Stimulated activated CD4-positive, alpha-beta T cell treated with anti-CD3 and anti-CD28 coated beads, Interleukin-4, amount 100 ng/mL, for 48 hours (primary cell): ENCODE measurements around the gene SDF2L1.
"Not testable (repeated sequence)": the region's sequence is repeated elsewhere in the genome, so short reads cannot be mapped to it uniquely, and the experiment has no call there.

ENCODE experiments used
- DNase-seq, 2 donors: peaks; one replicate each; pipeline ENCODE4 v3.0.0-alpha.2; 2020; ENCODE audit warnings: low read depth in 2 of 2

The SDF2L1 gene

GRCh38 chr22:21636629-21637218, 5.4 kb upstream of the SDF2L1 start:
- DNase-seq: no peak

GRCh38 chr22:21637450-21637849, 4.7 kb upstream of the SDF2L1 start:
- not testable (repeated sequence) for DNase-seq

DNA sequence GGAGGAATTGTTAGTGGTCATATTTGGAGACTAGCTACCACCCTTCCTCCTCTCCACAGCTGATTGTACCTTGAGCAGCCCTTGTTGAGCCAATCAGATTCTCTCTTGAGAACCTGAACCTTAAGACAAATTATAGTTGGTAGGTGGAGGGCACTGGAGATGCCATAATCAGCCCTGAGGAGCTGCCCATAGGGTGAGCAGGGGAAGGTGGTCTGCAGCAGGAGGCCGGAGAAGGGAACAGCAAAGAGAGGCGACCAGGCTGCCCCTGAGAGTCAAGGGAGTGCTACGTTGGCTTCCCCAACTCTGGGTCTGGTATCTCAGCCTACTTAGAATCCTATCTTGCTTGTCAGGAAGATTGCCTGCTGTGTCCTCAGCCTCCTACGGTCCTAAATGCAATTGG, 2.7 kb upstream of the SDF2L1 start:
- DNase-seq: no peak

DNA sequence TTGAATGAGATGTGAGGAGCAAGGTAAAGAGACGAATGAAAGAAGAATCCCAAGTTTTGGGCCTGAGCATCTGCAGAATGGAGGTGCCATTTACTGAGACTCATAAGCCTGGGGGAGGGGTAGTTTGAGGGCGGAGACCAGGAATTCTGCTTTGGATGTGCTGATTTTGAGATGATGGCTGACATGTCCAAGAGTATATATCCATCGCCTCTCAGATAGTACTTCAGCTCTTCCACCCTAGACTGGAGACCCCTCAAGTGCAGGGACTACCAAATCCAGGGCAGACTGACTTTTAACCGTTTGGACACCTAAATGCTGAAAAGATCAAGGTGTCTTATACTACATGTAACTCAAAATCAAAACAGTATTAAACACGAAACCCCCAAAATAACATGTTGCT, 1.3 kb upstream of the SDF2L1 start:
- no peak for DNase-seq

DNA sequence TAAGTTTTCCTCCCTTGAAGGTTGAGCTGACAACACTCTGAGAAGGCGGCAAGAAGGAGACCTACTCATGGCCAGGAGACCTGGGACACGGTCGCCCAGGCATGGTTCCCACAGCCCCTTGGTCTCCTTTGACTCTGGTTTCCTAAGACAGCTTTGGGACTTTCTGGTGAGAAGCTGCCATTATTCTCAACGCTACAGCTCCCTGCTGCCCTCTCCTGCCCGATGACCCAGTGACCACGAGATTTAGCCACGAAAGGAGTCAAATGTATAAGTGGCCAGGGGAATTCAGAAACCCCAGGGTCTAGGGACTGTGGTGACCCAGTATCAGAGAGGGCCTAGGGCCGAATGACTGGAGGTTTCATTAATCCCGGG, 699 bp upstream of the SDF2L1 start:
- no peak for DNase-seq

DNA sequence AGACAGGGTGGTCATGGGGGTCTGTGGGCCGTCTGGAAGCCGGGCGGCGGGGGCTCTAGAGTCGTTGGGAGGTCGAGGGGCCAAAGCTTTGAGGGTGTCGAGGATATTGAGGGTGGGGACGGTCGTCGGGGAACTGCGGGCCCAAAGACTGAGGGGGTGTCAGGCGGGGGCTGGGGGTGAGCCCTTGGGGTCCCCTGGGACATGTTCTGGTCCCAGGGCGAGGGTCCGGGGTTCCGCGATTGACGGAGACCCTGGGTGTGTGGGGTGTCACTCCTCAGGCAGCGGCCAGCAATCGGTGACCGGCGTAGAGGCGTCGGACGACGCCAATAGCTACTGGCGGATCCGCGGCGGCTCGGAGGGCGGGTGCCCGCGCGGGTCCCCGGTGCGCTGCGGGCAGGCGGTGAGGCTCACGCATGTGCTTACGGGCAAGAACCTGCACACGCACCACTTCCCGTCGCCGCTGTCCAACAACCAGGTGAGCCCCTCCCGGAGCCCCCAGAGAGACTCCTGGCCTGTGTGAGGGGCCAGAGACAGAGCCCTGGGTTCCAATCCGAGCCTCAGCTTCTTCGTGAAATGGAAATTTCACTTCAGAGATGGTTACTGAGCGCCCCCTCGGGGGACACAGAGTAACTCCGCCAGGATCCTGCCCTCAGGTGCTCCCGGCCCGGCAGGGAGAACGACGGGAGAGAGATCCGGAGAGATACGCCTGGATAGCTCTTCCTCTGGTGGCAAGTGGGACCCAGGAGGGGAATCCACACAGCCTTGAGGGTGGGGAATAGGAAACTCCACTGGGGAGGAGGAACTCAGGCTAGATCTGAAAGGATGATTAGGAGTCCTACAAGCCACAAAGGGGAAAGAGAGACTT, 714 bp downstream of the SDF2L1 start:
- DNase-seq: peak; percentile 57 to 58

GRCh38 chr22:21643533-21644357, 1.6 kb downstream of the SDF2L1 start:
- DNase-seq: no peak

- not testable (repeated sequence) for DNase-seq
These were observed 3.4 kb downstream of the SDF2L1 start for GRCh38 chr22:21645513-21645912.

DNA sequence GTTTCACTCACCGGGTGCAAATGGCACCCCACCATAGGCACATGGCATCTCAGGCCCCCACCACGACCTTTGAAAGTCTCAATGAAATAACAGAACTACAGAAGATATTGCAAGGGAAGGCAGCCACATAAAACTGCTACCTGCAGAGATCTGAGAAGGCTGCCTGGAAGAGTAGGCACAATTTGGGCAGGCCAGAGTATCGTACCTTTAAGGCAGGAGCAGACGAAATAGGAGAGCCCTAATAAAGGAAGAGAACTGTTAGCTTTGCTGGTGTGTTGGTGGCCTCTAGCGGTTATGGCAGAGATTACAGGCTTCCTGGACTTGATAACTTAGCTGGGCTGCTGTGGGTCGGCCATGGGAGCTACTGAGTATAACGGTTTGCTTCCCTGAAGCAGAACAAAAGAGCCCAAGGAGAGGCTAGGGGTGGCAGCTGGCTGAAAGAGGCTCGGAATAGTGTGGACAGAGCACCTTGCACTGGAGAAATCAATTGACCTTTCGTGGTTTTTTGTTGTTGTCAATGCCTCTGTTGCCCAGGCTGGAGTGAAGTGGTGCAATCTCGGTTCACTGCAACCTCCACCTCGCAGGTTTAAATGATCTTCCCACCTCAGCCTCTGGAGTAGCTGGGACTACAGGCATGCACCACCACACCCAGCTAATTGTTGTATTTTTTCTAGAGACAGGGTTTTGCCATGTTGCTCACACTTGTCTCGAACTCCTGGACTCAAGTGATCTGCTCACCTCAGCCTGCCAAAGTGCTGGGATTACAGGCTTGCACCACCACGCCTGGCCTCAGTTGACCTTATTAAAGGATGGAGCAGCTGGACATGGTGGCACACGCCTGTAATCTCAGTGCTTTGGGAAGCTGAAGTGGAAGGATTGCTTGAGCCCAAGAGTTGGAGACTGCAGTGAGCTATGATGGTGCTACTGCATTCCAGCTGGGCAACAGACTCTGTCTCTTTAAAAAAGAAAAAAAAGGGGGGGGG, 4.8 kb downstream of the SDF2L1 start:
- peak; percentile 61 to 67 for DNase-seq

- no peak for DNase-seq
These were observed 8.2 kb downstream of the SDF2L1 start for GRCh38 chr22:21650280-21650679.

DNA sequence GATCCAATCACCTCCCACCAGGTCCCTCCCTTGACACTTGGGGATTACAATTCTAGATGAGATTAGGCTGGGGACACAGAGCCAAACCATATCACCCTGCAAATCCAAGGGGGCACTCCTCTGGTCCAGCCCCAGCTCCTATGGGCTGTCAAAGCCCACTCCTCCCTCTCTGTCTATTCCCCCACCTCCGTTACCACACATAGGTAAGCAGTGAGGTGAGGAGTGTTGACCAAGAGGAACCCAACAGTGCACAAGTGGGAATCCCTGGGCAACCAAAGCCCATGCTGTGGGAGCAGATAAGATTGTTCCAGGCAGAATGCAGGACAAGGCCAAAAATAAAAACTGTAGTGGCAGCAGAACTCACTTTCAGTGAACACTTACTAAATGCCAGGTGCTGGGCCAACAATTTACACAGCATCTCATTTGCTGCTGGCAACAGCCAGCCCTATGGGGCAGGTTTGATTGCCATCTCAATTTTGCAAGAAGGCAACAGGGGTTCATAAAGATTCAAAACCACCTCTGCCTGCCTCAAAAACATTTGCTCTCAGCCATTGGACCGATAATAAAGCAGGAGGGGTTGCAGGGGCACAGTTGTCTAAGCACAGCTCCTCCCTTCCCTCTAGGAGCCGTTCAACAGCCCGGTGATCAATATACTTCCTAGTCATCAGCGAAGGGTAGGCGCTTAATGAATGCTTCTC, 8.9 kb downstream of the SDF2L1 start:
- no peak for DNase-seq

DNA sequence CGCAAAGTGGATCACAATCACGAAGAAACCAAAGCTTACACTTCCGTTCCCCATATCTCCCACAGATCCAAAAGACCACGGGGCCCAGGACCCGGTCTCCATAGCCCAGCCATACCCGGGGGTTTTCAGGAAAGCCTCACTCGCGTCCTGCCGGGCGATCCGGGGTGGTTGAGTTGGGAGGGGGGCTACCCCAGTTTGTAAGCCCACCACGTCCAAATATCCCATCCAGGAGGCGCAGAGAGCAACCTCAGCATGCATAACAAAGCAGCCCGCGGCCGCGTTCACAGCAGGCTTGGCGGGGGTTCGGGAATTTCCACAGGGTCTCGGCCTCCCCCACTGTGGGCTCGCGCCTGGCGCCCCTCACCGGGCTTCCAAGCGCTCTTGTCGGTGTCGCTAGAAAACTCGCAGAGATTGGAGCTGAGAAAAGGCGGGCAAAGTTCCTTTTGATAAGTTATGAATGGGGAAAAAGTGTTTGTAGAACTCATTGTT, 9.5 kb downstream of the SDF2L1 start:
- no peak for DNase-seq

DNA sequence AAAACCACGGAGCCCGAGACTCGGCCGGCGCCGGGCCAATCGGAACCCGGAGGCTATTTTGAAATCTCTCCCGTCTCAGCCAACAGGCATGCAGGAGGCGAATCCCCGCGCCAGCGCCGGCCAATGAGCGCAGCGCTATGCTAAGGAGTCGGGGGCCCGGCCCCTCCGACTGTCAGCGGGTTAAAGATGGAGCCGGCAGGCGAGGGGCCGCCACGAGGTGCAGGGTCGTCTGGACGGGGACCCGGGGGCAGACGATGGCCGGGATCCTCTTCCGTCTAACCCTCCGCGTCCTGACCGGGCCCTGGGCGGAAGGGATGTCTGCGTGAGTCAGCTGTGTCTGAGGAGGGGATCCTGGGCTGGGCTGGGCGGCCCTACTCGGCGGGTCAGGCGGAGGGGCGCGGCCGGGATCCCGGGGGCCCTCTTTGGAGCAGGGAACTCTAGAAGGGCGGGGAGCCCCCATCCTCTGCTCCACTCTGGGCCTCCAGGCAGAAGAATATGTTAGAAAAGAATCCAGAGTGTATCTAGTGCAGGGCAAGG, 10.0 kb downstream of the SDF2L1 start:
- peak; percentile 85 for DNase-seq

DNA sequence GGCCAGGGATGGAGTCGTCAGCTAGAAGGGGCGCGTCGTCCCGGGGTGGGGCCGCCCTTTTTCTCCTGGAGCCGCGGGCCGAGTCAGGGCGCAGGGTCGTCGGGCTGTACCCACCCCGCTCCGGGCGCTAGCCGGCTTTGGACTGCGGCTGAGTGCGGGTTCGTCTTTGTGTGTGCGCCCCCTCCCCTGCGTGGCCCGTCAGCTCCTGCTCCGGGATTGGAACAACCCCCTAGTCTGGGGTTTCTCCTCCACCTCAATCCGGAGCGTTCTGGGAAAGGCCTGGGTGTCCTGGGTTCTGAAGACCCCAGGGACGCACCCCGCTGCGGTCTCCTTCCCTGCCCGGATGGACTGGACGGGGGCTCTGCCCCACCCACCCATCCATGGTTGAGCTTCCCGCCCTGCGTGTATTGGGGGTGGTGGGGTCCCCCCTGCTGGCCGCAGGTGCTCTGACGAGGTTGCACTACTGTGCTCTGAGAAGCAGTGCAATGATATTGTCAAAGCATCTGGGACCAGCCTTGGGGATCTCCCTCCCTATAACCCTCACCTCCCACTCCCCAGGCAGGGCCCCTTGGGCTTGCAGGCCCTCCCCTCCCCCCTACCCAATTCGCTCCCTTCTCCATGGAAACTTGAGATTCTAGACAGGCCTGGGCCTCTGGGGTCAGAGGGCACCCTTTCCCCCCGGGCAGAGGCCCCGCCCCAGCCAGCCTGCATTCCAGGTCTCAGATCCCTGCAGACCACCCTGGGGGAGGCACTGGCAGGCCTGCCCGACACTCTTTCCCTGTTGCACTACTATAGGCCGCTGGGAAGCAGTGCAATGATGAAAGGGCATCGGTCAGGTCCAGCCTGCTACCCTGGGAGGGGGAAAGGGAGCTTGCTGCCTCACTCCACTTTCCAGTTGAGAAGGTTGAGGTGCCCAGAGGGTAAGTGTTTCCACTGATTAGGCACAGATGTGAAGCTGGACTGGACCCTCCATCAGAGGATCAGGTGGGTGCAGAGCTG, 10.7 kb downstream of the SDF2L1 start:
- DNase-seq: no peak

GRCh38 chr22:21657020-21657359, 14.9 kb downstream of the SDF2L1 start:
- DNase-seq: no peak

- peak; percentile 64 to 77 for DNase-seq
These were observed 15.4 kb downstream of the SDF2L1 start for GRCh38 chr22:21657360-21658032.

DNA sequence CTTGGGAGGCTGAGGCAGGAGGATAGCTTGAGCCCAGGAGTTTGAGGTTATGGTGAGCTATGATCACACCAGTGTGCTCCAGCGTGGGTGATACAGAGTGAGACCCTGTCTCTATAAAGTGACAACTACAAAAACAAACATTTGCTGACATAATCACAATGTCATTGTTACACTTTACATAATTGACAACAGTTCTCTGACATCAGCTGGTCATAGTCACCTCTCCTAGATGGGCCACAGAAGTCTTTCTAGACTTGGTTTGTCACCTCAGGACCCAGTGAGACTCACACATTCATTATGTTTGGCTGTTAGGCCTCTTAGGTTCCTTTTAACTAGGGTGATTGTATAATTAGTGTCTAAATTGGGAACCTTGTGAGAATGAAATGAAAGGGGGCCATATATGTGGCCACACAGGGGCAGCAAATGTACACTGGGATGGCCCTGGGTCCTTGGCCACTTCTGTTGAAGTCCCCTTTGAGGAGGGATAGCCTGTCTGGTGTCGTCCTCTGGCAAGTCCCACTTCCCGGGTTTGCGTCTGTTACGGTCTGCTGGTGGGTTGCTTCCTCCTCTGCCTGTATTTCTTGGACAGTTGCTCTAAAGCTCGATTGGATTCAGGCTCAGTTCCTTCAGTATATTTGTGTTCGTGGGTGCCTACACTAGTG, 17.9 kb downstream of the SDF2L1 start:
- DNase-seq: no peak

- DNase-seq: no peak
These were observed 18.8 kb downstream of the SDF2L1 start for GRCh38 chr22:21660904-21661303.
